GM12873 (cell line): ENCODE results near the gene MZB1.

Experiments
- CTCF ChIP-seq: IDR thresholded peaks from 2 replicates; pipeline ENCODE4 v1.5.1; 2012; ENCODE audit warnings: low read depth, mild to moderate bottlenecking, moderate library complexity, low read length, control low read depth; ENCODE audit not compliant: insufficient read depth; ENCODE audit errors: missing control alignments

Gene MZB1

GRCh38 chr5:139390639-139391569 lies 1.2 kb upstream of the MZB1 start:
- TF ChIP-seq CTCF, result no peak

- TF ChIP-seq CTCF, result no peak
These were observed 1.4 kb downstream of the MZB1 start for GRCh38 chr5:139388198-139388821.

- no peak for TF ChIP-seq CTCF
These were observed 2.0 kb downstream of the MZB1 start for GRCh38 chr5:139387611-139388197.

- no peak for TF ChIP-seq CTCF
These were observed 3.7 kb downstream of the MZB1 start for GRCh38 chr5:139386050-139386438.

GRCh38 chr5:139385061-139386049 lies 4.4 kb downstream of the MZB1 start:
- TF ChIP-seq CTCF, result no peak

- TF ChIP-seq CTCF, result no peak
These were observed 5.1 kb downstream of the MZB1 start for GRCh38 chr5:139384591-139385051.
